CD1c-positive myeloid dendritic cell (primary cell): ENCODE measurements around the gene AMZ1.
"Not testable (repeated sequence)": the region's sequence is repeated elsewhere in the genome, so short reads cannot be mapped to it uniquely, and the experiment has no call there.

Experiments
- DNase-seq: peaks from one replicate; pipeline ENCODE4 v3.0.0-alpha.2; 2016; ENCODE audit errors: extremely low spot score

The AMZ1 gene

GRCh38 chr7:2667843-2668242 is 20.2 kb upstream of the AMZ1 start:
- no peak for DNase-seq

- DNase-seq, result no peak
Measured at GRCh38 chr7:2668401-2668800, 19.6 kb upstream of the AMZ1 start.

- no peak for DNase-seq
Measured at GRCh38 chr7:2670171-2670570, 17.8 kb upstream of the AMZ1 start.

- peak; percentile 68 for DNase-seq
Measured at GRCh38 chr7:2670720-2671391, 17.1 kb upstream of the AMZ1 start.

GRCh38 chr7:2673214-2673613 is 14.8 kb upstream of the AMZ1 start:
- DNase-seq, result not testable (repeated sequence)

GRCh38 chr7:2673934-2674333 is 14.1 kb upstream of the AMZ1 start:
- DNase-seq, result no peak

- no peak for DNase-seq
Measured at GRCh38 chr7:2675256-2675764, 12.7 kb upstream of the AMZ1 start.

- DNase-seq, result not testable (repeated sequence)
Measured at GRCh38 chr7:2676576-2676975, 11.4 kb upstream of the AMZ1 start.

GRCh38 chr7:2678454-2678853 is 9.5 kb upstream of the AMZ1 start:
- DNase-seq, result not testable (repeated sequence)

- DNase-seq, result not testable (repeated sequence)
Measured at GRCh38 chr7:2679135-2680127, 8.6 kb upstream of the AMZ1 start.

- DNase-seq, result no peak
Measured at GRCh38 chr7:2680256-2680655, 7.7 kb upstream of the AMZ1 start.

- peak; percentile 81 for DNase-seq
Measured at GRCh38 chr7:2680792-2681490, 7.1 kb upstream of the AMZ1 start.

GRCh38 chr7:2681929-2682799 is 5.8 kb upstream of the AMZ1 start:
- DNase-seq, result no peak

GRCh38 chr7:2684501-2684900 is 3.5 kb upstream of the AMZ1 start:
- no peak for DNase-seq

GRCh38 chr7:2686101-2686500 is 1.9 kb upstream of the AMZ1 start:
- DNase-seq, result no peak

GRCh38 chr7:2687338-2687869 is 598 bp upstream of the AMZ1 start:
- DNase-seq, result no peak

GRCh38 chr7:2688409-2689342 is 674 bp downstream of the AMZ1 start:
- no peak for DNase-seq

- DNase-seq, result no peak
Measured at GRCh38 chr7:2689343-2689847, 1.4 kb downstream of the AMZ1 start.

- peak; percentile 37 for DNase-seq
Measured at GRCh38 chr7:2689951-2690705, 2.1 kb downstream of the AMZ1 start.
